Astrocyte of the spinal cord (primary cell): ENCODE results near the gene PACRG.

Experiments
- DNase-seq: peaks from one replicate; pipeline ENCODE4 v3.0.0; 2011; ENCODE audit warnings: low read depth, low spot score
- H3K4me3 ChIP-seq: 2 replicates; pipeline ENCODE4 v1.5.1; 2011; ENCODE audit warnings: low read depth, mild to moderate bottlenecking, low read length, moderate library complexity
- in situ Hi-C: cut with HindIII; loops from 2 replicates; pipeline ENCODE4 v1.10.0; 2017; ENCODE audit warnings: low sequenced_read_pairs
- TF ChIP-seq, protein P1 (sequence below): IDR thresholded peaks from 2 replicates; pipeline ENCODE4 v1.5.1; 2012; ENCODE audit warnings: low read depth, mild to moderate bottlenecking, low read length, inconsistent platforms

The PACRG gene

DNA sequence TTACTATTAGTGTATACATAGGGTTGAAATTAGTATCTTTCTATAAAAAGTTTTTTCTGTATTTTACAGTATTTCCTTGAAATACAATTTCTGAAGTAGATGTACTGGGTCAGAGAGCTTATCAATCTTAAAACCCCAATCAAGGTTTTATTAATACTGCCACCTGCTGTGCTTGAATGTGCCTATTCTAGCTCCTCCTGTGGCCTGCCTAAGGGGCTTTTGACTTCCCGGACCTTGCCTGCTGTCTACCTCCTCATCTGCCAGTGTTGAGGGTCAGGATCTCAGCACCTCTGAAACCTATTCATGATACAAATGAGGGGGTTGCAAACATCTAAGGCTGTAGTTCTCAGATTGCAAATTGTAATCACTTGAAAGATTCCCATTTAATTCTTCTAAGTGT is 9.2 kb downstream of the PACRG start:
- in situ Hi-C loops, result no loop called here
- no peak overlapping the region for H3K4me3 ChIP-seq
- TF ChIP-seq, protein P1, sequence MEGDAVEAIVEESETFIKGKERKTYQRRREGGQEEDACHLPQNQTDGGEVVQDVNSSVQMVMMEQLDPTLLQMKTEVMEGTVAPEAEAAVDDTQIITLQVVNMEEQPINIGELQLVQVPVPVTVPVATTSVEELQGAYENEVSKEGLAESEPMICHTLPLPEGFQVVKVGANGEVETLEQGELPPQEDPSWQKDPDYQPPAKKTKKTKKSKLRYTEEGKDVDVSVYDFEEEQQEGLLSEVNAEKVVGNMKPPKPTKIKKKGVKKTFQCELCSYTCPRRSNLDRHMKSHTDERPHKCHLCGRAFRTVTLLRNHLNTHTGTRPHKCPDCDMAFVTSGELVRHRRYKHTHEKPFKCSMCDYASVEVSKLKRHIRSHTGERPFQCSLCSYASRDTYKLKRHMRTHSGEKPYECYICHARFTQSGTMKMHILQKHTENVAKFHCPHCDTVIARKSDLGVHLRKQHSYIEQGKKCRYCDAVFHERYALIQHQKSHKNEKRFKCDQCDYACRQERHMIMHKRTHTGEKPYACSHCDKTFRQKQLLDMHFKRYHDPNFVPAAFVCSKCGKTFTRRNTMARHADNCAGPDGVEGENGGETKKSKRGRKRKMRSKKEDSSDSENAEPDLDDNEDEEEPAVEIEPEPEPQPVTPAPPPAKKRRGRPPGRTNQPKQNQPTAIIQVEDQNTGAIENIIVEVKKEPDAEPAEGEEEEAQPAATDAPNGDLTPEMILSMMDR, result no peak
- DNase-seq, result no peak

DNA sequence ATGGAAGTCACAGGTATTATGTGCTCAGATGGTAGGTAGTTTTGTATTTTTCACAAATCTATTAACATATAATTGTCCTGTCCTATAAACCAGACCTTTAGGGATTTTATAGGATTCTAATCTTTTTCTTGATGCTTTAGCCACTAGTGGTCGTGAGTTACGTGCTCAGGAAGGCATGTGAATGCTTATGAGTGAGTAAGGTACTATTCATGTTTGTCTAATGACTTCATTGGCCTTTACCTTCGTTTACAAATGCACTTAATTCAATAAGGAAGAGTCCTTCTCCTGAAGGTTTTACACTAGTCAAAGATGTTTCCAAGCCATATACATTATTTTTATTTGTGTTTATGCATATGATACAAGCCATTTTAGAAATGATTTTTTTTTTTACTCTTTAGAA is 23.0 kb downstream of the PACRG start:
- TF ChIP-seq, protein P1, result peak; percentile 5
- in situ Hi-C loops, result no loop called here
- no peak overlapping the region for H3K4me3 ChIP-seq
- peak; percentile 66 for DNase-seq

DNA sequence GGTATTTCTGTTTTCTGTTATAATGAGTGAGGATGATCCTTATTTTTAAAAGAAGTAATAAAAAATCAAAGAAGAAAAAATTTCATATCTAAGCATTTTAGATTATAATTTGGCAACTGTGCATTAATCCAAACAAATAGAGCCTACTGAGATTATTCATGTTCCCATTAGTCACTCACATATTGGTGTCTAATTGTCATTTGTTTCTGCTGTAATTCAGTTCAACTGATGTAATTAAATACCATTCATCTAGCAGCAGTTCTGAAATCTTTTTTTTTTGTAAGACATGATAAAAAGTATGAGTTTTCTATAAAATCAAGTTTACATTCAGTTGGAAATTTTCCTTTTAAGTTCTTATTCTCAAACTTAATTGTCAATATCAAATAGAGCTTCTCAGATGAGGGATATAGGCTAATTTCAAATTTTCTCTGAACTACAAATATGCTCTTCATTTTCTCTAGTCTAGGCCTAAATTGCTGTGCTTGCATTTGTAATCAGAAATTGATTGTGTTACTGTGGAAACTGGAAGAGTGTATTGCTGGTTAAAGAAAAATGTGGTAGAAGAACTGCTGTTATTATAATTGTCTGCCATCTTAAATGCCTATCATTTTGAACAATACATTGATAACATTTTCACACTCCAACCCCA is 23.6 kb downstream of the PACRG start:
- H3K4me3 ChIP-seq, result no peak overlapping the region
- no peak for DNase-seq
- in situ Hi-C loops, result no loop called here
- TF ChIP-seq, protein P1, result no peak

DNA sequence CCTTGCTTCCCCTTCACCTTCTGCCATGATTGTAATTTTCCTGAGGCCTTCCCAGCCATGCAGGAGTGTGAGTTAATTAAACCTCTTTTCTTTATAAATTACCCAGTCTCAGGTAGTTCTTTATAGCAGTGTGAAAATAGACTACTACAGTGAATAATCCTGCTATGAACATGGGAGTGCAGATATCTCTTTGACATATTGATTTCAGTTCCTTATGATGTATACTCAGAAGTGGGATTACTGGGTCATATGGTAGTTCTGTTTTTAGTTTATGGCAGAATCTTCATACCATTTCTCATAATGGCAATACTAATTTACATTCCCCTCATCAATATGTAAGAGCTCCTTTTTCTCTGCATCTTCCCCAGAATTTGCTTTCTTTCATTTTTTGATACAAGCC is 26.0 kb downstream of the PACRG start:
- no peak overlapping the region for H3K4me3 ChIP-seq
- in situ Hi-C loops, result no loop called here
- TF ChIP-seq, protein P1, result no peak
- DNase-seq, result no peak

DNA sequence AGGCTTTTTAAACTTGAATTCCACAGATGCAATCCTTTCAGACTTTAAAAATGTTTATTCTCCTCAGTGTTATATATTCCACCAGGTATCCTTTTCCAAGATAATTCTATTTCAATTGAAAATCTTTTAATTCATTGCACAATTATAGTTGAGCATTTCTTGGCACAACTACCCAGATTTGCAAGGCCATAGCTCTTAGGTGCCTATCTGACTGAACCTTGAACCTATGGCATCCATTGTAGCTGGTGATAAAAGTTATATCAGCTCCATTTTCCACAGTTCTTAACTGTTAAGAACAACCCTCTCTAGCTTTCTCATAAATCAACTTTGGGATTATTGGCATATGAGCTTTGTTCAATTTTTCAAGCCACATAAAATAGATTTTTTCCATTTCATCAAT is 42.4 kb downstream of the PACRG start:
- no peak overlapping the region for H3K4me3 ChIP-seq
- TF ChIP-seq, protein P1, result no peak
- DNase-seq, result no peak
- in situ Hi-C loops, result no loop called here

DNA sequence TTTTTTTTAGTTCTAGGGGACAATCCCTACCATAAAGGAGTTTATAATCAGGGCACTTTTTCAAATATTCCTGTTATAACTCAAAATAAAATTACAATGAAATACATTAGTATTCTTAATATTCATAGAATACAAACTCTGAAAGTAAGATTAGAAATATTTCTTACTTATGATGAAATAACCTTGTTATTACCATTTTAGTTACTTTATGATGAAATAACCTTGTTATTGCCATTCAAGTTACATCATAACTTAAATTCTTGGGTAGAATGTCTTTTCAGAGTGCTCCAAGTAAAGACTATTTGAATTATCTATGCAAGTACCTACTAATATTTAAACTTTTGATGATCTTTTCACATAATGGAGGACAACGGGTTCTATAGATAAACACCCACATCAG is 43.2 kb downstream of the PACRG start:
- TF ChIP-seq, protein P1, result no peak
- no peak overlapping the region for H3K4me3 ChIP-seq
- no peak for DNase-seq
- in situ Hi-C loops, result no loop called here
